ENCODE measurements around the gene C9orf153. TPM values are rescaled to one million over a fixed set of nuclear protein-coding genes. Genes with fewer than 3 reads are reported as not detected.

C9orf153 gene
- total RNA-seq, 1 donor from 2014 or later: not detected

DNA sequence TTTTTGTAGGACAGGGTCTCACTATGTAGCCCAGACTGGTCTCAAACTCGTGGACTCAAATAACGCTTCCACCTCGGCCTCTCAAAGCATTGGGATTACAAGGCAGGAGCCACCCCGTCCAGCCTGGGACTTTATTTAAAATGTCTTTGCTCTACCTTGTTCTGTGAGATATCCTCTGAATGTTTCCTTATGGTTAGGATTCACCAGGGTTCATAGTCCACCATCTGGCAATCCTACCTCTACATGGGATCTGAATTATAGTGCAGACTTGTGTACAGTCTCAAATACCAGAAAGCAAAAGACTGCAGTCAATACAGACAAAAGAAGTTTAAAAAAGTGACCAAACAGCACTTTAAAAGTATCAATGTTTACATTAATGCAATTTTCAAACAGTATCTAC lies 12.8 kb upstream of the C9orf153 start:
- no peak for DNase-seq (ENCODE audit: low read depth in 2 of 2)

GRCh38 chr9:86263876-86264275 lies 4.4 kb upstream of the C9orf153 start:
- no peak for DNase-seq (ENCODE audit: low read depth in 2 of 2)

GRCh38 chr9:86262492-86262891 lies 3.0 kb upstream of the C9orf153 start:
- DNase-seq (ENCODE audit: low read depth in 2 of 2): peak in 1 of 2 donors; percentile 27

- DNase-seq (ENCODE audit: low read depth in 2 of 2): no peak
These were observed 2.1 kb downstream of the C9orf153 start for GRCh38 chr9:86257391-86257790.

- DNase-seq (ENCODE audit: low read depth in 2 of 2): no peak
These were observed 2.8 kb downstream of the C9orf153 start for GRCh38 chr9:86256653-86257052.

- no peak for DNase-seq (ENCODE audit: low read depth in 2 of 2)
These were observed 5.9 kb downstream of the C9orf153 start for GRCh38 chr9:86253577-86253976.

DNA sequence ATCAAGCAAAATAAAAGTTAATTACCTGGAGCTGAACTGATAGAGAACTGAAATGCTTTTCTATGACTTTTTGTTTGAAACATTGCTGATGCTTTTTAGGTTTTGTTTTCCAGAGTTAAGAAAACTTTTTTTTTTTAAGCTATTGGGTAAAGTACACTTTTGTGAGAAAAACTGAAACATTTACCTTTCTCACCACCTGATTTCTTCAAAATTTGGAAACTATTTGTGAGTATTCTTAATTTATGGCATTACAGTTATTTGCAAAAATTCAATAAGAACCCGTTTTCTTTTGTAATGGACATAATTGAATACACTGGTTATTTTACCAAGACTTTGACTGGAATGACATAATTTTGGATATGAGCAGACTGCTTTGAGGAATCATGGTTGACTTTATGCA lies 6.6 kb downstream of the C9orf153 start:
- no peak for DNase-seq (ENCODE audit: low read depth in 2 of 2)

- DNase-seq (ENCODE audit: low read depth in 2 of 2): no peak
These were observed 9.3 kb downstream of the C9orf153 start for GRCh38 chr9:86250123-86250522.

- DNase-seq (ENCODE audit: low read depth in 2 of 2): no peak
These were observed 10.7 kb downstream of the C9orf153 start for GRCh38 chr9:86248746-86249145.

DNA sequence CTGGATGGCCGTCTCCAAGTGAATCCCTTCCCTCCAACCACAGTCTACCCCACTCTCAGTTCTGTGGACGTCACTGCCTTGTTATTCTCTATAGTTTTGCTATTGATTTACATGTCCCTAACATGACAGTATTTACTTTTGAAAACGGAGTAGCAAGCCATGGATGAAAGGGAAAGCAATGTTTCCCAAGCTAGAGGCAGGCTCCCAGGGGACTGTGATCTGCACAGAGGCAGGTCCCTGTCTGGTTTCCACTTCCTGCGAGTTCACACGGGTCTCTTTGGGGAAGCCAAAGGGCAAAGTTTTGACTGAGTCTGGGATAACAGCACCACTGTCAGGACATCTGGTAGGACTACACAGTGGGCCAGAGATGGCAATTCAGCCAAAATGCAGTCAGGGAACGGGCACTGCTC lies 12.7 kb downstream of the C9orf153 start:
- DNase-seq (ENCODE audit: low read depth in 2 of 2): peak in 1 of 2 donors; percentile 24

DNA sequence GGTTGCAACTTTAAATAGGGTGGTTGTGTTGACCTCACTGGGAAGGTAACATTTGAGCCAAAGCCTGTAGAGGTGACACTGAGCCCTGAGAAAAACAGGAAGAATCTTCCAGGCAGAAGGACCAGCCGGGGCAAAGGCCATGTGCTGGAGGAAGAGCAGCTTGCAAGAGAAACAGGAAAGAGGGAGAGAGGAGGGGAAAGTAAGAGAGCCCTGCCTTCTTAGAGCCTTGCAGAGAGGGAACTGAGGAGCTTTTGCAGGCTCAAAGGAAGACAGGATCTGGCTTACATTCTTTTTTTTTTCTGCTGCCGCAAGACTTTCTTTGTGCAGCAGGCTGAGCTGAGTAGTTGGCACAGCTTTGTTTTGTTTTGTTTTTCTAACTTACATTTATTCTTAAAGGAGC lies 17.4 kb downstream of the C9orf153 start:
- DNase-seq (ENCODE audit: low read depth in 2 of 2): peak in 1 of 2 donors; percentile 30

DNA sequence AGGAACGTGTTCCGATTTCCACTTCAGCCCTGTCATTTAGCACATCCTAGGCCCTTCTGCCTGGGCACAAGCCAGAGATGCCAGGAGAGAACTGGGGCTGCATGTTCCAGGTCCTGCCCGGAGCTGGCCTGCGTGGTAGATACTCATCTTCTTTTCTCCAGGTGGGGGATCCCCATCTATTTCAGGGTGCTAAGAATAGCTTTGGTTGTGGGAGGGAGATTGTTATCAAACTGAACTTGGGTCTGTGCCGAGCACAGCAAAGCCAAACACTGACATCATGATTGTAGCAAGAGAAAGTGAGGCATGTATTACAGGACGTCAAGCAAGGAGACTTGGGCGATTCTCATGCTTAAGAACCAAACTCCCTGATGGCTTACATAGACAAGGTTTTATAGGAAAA lies 18.2 kb downstream of the C9orf153 start:
- DNase-seq (ENCODE audit: low read depth in 2 of 2): no peak

GRCh38 chr9:86238861-86239770 lies 20.3 kb downstream of the C9orf153 start:
- DNase-seq (ENCODE audit: low read depth in 2 of 2): no peak

DNA sequence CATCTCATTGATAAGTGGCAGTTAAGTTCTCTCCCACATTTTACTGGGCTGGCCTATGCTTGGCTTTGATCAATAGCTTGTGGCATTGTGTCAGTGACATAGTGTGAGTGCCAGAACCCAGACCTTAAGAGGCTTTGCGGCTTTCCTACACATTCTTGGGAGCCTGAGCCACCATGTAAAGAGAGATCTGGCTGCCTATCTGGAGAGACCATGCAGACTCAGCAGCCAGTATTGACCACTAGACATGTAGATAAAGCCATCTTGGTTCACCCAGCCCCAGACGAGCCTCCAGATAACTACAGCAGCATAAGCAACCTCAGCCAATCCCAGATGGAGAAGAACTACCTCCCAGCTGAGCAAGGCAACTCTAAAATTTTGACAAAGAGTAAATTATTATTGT lies 28.6 kb downstream of the C9orf153 start:
- DNase-seq (ENCODE audit: low read depth in 2 of 2): no peak

DNA sequence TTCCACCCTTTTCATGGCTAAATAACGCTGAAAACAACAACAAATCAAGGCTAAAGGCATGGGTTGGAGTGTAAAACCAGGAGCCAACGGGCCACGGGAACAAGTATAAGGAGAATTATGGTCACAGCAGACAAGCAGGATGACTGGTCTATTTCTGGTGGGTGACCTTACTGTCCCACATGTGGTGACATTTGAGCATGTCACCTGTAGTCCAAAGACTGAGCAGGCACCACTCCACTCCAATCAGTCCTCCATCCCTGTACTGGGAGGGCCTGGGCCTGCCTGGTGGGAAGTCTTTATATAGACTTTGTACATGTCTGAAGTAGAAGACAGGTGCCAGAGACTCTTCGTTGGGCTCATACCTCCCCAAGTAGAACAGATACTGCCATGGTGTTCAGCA lies 36.8 kb downstream of the C9orf153 start:
- no peak for DNase-seq (ENCODE audit: low read depth in 2 of 2)

- no peak for DNase-seq (ENCODE audit: low read depth in 2 of 2)
These were observed 39.9 kb downstream of the C9orf153 start for GRCh38 chr9:86219606-86220005.

DNA sequence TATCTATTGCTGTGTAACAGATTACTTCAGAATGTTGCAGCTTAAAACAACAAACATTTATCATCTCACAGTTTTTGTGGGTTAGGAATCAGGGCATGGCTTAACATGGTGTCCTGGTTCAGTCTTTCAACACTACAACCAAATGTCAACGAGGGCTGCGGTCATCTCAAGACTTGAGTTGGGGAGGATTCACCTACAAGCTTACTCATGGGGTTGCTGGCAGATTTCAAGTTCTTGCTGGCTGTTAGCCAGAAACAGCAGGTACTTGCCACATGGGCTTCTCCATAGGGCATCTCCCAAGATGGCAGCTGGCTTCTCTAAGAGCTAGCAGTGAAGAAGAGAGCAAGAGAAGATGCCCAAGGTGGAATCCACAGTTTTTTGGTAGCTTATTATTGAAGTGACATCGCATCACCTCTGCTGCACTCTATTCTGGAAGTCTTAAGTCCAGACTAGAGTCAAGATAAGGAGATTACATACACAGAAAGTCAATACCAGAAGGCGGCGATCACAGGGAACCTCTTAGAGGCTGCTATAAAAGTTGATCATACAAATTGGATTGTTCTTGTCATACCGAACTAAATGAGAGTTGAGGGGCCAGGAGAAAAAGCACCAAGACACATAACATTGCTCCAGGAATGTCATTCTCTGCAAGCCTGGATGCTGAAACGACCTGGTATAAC lies 42.2 kb downstream of the C9orf153 start:
- DNase-seq (ENCODE audit: low read depth in 2 of 2): no peak

DNA sequence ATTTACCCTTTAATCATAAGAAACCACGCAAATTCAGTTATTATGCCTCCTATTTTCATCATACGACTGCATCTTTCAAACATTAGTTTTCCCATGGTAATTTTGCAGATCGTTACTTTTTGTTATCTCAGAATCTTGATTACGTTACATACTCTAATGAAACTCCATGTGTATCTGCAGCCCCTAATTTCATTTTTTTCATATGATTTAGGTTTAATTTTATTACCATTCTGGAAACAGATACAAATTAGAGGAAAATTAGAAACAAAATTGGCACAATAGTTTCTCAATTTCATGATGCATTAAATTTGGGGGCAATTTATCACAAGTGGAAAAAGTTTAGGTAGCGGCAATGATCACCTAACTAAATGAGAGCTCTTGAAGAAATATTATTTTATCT lies 52.3 kb downstream of the C9orf153 start:
- DNase-seq (ENCODE audit: low read depth in 2 of 2): no peak

DNA sequence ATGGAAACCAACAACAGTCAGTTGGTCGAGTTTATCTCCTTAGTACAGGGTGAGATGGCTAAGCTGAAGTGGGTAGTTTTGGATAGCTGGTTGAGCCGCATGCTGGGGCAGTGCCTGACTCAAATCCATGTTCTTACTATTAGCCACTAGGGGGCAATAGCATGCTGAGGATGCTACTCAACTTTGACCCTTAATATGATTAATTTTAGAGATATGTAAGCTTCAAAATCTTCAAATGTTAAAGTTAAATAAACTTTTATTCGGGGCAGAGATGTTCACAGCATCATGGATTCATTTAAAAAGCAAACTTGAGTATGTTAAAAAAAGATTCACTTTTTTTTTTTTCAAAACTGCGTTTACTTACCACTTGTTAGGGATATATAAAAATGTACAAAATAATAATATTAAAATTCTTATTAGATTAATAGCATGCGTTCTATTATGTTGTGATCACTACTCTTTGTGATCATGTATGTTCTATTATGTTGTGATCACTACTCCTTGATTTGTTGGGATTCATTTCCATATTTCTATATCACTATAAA lies 57.0 kb downstream of the C9orf153 start:
- DNase-seq (ENCODE audit: low read depth in 2 of 2): peak; percentile 29 to 55

DNA sequence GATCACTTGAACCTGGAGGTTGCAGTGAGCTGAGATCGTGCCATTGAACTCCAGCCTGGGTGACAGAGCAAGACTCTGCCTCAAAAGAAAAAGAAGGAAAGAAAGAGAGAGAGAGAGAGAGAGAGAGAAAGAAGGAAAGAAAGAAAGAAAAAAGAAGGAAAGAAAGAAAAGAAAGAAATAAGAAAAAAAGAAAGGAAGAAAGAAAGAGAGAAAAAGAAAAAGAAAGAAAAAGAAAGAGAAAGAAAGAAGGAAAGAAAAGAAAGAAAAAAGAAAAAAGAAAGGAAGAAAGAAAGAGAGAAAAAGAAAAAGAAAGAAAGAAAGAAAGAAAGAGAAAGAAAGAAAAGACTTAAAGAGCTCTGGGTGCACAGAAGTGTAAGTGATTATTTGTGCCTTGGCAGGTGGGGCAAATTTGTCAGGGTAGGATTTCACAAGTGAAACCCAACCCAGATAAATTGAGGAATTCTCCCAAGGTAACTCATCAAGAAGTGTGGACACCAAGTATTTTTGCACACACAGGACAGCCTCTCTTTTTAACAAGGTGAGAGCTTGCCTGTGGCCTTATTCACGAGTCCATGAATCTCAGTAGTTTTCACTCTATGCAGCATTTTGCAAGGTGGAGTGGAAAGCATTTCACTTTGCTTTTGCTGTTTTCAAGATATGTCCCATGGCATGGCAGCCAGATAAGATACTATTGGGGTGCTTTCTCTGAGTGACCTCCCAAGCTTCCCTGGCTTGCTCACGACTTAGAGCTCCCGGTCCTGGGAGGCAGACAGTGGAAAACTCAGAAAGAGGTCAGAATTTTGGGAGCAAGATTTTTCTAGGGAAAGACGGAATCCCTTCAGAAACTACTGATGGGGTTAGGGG lies 57.8 kb downstream of the C9orf153 start:
- no peak for DNase-seq (ENCODE audit: low read depth in 2 of 2)

DNA sequence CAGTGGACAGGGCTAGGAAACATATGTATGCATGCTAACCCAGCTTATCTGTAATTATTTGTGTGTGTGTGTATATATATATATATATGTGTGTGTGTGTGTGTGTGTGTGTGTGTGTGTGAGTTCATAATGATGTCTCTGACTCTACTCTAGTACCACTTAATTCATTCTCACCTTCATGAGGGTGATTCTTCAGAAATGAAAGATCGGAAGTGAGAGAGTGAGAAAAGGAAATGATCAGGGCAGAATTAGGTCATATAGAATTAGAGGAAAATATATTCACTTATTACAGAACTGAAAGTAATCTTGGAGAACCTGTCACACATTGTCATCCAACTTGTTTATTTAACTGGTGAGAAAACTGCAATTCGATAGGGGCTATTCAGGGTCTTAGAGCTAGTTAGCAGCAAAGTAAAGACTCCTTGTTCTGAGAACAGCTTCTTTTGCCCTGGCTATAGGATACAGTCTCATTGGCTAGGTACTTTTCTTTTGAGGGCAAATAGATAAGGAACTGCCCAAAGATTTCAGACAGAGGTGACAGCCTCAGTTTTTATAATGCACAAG lies 58.8 kb downstream of the C9orf153 start:
- no peak for DNase-seq (ENCODE audit: low read depth in 2 of 2)

Measured in dermis microvascular lymphatic vessel endothelial cell (primary cell).